GM10248 (cell line): ENCODE data around the gene SHROOM2.

Experiments
- CTCF ChIA-PET: fragments of 300-600 bp; sonication (Branson Sonifier 250); formaldehyde crosslinking; extraction: SDS; loops from one replicate; lab custom pipeline; 2021; ENCODE audit warnings: antibody characterized with exemption; lab: Yijun Ruan, JAX
- POLR2A ChIA-PET: fragments of 350-650 bp; sonication (Branson Sonifier 250); formaldehyde crosslinking; extraction: SDS; loops from one replicate; lab custom pipeline; 2020; ENCODE audit warnings: antibody characterized with exemption; lab: Yijun Ruan, JAX
- DNase-seq: peaks from one replicate; pipeline ENCODE4 v3.0.0; 2012; ENCODE audit errors: extremely low spot score
- TF ChIP-seq, protein P1 (sequence below): IDR thresholded peaks from 2 replicates; pipeline ENCODE4 v1.5.1; 2012; ENCODE audit warnings: mild to moderate bottlenecking, low read depth; ENCODE audit errors: extremely low read depth, missing control alignments, control extremely low read depth

The SHROOM2 gene

DNA sequence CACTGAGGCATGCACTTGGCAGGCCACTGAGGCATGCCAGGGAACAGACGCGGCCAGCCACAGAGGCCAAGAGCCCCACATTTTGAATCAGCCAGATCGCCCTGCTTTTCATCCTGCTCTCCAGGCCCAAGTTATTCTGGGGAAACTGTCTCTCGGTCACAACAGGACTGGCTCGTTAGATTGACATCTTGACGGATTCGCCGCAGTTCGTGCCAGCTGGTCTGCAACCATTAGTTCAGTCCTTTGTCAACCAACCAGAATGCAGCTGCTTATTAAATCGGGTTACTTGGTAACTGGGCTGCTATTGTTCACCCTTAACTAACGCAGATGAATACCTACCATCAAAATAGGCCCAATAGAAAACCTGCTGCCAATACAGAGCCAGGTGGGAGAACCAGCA lies 197.6 kb downstream of the SHROOM2 start:
- TF ChIP-seq, protein P1, sequence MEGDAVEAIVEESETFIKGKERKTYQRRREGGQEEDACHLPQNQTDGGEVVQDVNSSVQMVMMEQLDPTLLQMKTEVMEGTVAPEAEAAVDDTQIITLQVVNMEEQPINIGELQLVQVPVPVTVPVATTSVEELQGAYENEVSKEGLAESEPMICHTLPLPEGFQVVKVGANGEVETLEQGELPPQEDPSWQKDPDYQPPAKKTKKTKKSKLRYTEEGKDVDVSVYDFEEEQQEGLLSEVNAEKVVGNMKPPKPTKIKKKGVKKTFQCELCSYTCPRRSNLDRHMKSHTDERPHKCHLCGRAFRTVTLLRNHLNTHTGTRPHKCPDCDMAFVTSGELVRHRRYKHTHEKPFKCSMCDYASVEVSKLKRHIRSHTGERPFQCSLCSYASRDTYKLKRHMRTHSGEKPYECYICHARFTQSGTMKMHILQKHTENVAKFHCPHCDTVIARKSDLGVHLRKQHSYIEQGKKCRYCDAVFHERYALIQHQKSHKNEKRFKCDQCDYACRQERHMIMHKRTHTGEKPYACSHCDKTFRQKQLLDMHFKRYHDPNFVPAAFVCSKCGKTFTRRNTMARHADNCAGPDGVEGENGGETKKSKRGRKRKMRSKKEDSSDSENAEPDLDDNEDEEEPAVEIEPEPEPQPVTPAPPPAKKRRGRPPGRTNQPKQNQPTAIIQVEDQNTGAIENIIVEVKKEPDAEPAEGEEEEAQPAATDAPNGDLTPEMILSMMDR, result no peak
- ChIA-PET CTCF (interaction anchor here (1.4 to 4.5 kb wide), 3 partner anchors 14 to 135 kb away, joined by 6 to 35 read pairs (median 31); no protein-coding TSS in a partner anchor), POLR2A (no interaction called here)
- no peak for DNase-seq

DNA sequence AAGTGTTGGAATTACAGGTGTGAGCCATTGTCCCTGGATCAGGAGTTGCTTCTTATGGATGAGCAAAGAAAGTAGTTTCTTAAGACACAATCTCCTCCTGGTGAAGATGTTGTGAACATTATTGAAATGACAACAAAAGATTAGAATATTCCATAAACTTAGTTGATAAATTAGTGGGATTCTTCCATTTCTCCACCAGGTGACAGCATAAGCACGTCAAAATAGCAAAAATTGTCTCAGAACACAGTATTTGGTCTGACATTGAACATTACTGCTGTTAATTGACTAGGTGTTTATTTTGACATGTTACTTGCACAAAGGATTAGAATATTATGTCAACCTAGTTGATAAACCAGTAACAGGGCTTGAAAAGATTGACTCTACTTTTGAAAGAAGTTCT lies 202.5 kb downstream of the SHROOM2 start:
- no peak for DNase-seq
- ChIA-PET POLR2A (no interaction called here), CTCF (interaction anchor here (0.9 to 1.1 kb wide), 5 partner anchors 8 to 188 kb away, joined by 3 to 8 read pairs (median 4); no protein-coding TSS in a partner anchor)
- TF ChIP-seq, protein P1, result peak; percentile 34

DNA sequence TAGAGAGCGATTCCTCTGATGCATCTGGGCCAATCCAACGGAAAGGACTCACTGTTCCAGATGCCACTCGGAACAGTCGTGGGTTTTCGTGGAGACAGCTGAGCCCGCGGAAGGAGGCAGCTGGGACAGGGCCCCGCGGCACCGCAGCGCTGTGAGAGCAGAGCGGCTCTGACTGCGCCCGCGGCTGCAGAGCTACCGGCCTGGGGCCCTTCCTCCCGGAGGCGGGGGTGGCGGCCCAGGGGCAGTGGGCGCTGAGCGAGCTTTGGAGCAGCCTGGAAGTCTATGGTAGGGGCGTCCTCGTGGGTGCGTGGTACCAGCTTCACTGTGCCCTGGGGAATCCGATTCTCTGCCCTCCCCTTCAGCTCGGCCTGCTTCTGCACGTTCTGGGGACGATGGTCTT lies 205.8 kb downstream of the SHROOM2 start:
- ChIA-PET POLR2A (interaction anchor here (0.6 kb wide), 1 partner anchor 129 kb away, joined by 6 read pairs; no protein-coding TSS in a partner anchor), CTCF (interaction anchor here (12.9 kb wide), 1 partner anchor 123 kb away, joined by 305 read pairs; no protein-coding TSS in a partner anchor)
- TF ChIP-seq, protein P1, result no peak
- DNase-seq, result no peak

DNA sequence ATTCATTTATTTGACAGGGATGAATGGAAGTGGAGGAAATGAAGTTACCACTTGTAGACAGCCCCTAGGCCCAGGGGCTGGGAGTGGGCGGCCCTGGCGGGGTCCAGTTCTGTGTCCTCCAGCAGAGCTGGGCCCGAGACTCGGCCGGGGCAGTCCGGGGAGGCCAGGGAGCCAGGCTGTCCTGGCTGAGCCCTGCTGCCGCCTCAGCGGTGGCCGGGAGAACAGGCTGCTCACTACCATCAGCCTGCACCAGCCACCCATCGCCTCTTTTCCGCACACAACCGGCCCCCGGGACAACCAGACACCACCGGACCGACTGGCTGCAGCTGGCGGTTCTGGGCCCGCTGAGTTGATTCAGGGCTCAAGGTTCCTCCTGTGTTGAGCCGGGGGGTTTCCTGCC lies 206.5 kb downstream of the SHROOM2 start:
- ChIA-PET CTCF (interaction anchor here (12.9 kb wide), 1 partner anchor 123 kb away, joined by 305 read pairs; no protein-coding TSS in a partner anchor), POLR2A (no interaction called here)
- no peak for DNase-seq
- TF ChIP-seq, protein P1, result no peak

DNA sequence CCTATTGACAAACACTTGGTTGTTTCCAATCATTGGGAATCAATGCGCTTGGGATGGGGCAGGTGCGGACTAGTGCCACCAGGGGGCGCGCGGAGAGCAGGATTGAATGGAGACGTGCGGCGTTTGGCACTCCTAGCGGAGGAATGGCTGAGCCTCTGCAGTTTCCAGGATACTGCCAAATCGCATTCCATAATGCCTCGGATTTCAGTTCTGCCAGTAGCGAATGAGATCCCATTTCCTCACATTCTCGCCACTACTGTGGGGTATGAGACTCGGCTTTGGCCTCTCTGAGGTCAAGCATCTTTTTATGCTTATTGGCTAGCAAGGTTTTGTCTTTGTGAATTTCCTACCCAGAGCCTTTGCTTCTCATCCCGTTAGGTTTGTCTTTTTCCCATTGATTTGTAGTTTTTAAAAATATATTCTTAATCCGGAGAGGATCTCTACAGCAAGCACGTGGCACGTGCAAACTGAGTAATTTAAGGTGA lies 209.7 kb downstream of the SHROOM2 start:
- POLR2A ChIA-PET, result no interaction called here
- TF ChIP-seq, protein P1, result peak; percentile 77
- CTCF ChIA-PET, result interaction anchor here (0.7 to 12.9 kb wide), 8 partner anchors 10 to 194 kb away, joined by 3 to 305 read pairs (median 3); no protein-coding TSS in a partner anchor
- DNase-seq, result peak; percentile 72

DNA sequence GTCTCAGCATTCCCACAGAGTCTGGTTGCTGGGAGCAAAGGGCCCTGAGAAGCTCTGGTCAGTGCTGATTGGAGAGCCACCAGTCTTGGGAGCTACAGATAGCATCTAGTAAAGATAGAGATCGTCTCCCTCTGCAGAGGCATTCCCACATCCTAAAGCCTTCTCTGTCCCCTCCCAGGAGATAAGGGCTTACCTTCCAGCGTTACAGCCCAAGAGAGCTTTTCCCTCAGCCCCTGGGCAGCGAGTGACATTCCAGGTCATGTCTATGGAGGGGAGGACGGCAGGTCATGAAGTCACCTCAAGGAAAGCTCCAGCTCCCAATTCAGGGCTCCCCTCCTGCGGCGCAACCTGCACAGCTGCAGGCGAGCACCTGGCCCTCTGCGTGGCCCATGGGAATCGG lies 210.8 kb downstream of the SHROOM2 start:
- TF ChIP-seq, protein P1, result no peak
- POLR2A ChIA-PET, result interaction anchor here (0.9 kb wide), 1 partner anchor 121 kb away, joined by 3 read pairs; no protein-coding TSS in a partner anchor
- no peak for DNase-seq
- CTCF ChIA-PET, result interaction anchor here (0.8 to 12.9 kb wide), 17 partner anchors 9 to 125 kb away, joined by 3 to 305 read pairs (median 3); no protein-coding TSS in a partner anchor
